ENCODE data around the gene CELSR1.
"Not testable (repeated sequence)": the region's sequence is repeated elsewhere in the genome, so short reads cannot be mapped to it uniquely, and the experiment has no call there.

The CELSR1 gene

GRCh38 chr22:46473896-46474557 lies 63.4 kb downstream of the CELSR1 start:
- no peak overlapping the region for H3K4me3 ChIP-seq (ENCODE audit: low read depth, low read length)
- DNase-seq (ENCODE audit: low read depth): no peak
- TF ChIP-seq, protein P1, sequence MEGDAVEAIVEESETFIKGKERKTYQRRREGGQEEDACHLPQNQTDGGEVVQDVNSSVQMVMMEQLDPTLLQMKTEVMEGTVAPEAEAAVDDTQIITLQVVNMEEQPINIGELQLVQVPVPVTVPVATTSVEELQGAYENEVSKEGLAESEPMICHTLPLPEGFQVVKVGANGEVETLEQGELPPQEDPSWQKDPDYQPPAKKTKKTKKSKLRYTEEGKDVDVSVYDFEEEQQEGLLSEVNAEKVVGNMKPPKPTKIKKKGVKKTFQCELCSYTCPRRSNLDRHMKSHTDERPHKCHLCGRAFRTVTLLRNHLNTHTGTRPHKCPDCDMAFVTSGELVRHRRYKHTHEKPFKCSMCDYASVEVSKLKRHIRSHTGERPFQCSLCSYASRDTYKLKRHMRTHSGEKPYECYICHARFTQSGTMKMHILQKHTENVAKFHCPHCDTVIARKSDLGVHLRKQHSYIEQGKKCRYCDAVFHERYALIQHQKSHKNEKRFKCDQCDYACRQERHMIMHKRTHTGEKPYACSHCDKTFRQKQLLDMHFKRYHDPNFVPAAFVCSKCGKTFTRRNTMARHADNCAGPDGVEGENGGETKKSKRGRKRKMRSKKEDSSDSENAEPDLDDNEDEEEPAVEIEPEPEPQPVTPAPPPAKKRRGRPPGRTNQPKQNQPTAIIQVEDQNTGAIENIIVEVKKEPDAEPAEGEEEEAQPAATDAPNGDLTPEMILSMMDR (IDR thresholded peaks at IDR 0.05; ENCODE audit: low read depth, low read length, missing control alignments): no peak
- in situ Hi-C loops (cut with HindIII; ENCODE audit: low sequenced_read_pairs): no loop called here

- no peak for DNase-seq (ENCODE audit: low read depth)
- TF ChIP-seq, protein P1 (IDR thresholded peaks at IDR 0.05; ENCODE audit: low read depth, low read length, missing control alignments): no peak
- in situ Hi-C loops (cut with HindIII; ENCODE audit: low sequenced_read_pairs): no loop called here
Observed at GRCh38 chr22:46473021-46473779, 64.2 kb downstream of the CELSR1 start.

GRCh38 chr22:46472722-46473016 lies 64.8 kb downstream of the CELSR1 start:
- H3K4me3 ChIP-seq (ENCODE audit: low read depth, low read length): no peak overlapping the region
- in situ Hi-C loops (cut with HindIII; ENCODE audit: low sequenced_read_pairs): no loop called here
- TF ChIP-seq, protein P1 (IDR thresholded peaks at IDR 0.05; ENCODE audit: low read depth, low read length, missing control alignments): no peak
- no peak for DNase-seq (ENCODE audit: low read depth)

More at GRCh38 chr22:46473021-46473779, 64.2 kb downstream of the CELSR1 start:
- H3K4me3 ChIP-seq (ENCODE audit: low read depth, low read length): no peak overlapping the region

DNA sequence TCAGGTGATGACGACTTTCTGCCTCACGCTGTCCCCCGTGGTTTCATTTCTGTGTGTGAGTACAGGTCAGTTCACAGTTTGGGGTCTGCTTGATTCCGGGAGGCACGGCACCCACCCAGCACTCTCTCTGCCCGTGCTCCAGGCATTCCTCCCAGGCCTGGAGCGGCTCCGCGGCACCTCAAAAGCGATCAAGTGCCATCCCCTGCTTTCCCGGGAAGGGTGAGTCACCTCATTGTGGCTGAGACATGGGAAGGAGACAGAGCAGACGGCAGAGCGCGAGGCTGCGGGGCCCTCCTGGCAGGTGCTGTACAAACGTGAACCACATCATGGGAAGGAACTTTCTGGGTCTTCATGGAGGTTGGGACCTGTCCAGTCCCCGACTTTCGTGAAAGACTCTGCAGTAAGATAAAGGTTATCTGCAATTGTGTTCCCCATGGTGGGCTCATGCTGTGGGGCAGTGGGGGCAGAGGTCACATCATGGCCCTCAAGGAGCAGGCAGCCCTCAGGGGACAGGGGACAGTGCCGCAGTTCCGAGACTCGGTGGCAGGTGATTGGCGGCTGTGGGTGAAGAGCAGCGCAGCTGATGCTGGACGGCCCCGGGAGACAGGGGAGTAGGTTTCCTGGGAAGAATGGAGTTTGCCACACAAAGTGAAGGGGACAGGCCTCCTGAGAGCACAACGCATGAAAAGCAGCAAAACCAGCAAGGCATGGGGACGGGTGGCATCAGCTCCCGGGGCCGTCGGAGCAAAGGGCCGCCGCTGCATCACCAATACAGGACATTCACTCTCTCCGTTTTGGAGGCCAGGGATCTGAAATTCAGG lies 65.3 kb downstream of the CELSR1 start:
- TF ChIP-seq, protein P1 (IDR thresholded peaks at IDR 0.05; ENCODE audit: low read depth, low read length, missing control alignments): no peak
- no peak overlapping the region for H3K4me3 ChIP-seq (ENCODE audit: low read depth, low read length)
- no peak for DNase-seq (ENCODE audit: low read depth)
- in situ Hi-C loops (cut with HindIII; ENCODE audit: low sequenced_read_pairs): no loop called here

- H3K4me3 ChIP-seq (ENCODE audit: low read depth, low read length); in situ Hi-C loops (cut with HindIII; ENCODE audit: low sequenced_read_pairs); DNase-seq (ENCODE audit: low read depth): not testable (repeated sequence)
Observed at GRCh38 chr22:46471330-46471729, 66.1 kb downstream of the CELSR1 start.

GRCh38 chr22:46469711-46470110 lies 67.7 kb downstream of the CELSR1 start:
- TF ChIP-seq, protein P1 (IDR thresholded peaks at IDR 0.05; ENCODE audit: low read depth, low read length, missing control alignments): no peak

More at GRCh38 chr22:46469711-46470110, 67.7 kb downstream of the CELSR1 start:
- in situ Hi-C loops (cut with HindIII; ENCODE audit: low sequenced_read_pairs): no loop called here
- H3K4me3 ChIP-seq (ENCODE audit: low read depth, low read length): no peak overlapping the region
- no peak for DNase-seq (ENCODE audit: low read depth)
